Activated CD8-positive, alpha-beta memory T cell treated with anti-CD3 and anti-CD28 coated beads, Interleukin-2, amount 50 U/mL, for 48 hours (primary cell): ENCODE measurements around the gene CEP112.
"Not testable (repeated sequence)": the region's sequence is repeated elsewhere in the genome, so short reads cannot be mapped to it uniquely, and the experiment has no call there.

ENCODE experiments used
- DNase-seq: peaks from one replicate; pipeline ENCODE4 v3.0.0-alpha.2; 2020

CEP112 gene

GRCh38 chr17:66150708-66151107 is 41.2 kb downstream of the CEP112 start:
- no peak for DNase-seq

GRCh38 chr17:66149562-66149961 is 42.4 kb downstream of the CEP112 start:
- DNase-seq, result no peak

- no peak for DNase-seq
These were observed 45.5 kb downstream of the CEP112 start for GRCh38 chr17:66146394-66146793.

- DNase-seq, result no peak
These were observed 48.2 kb downstream of the CEP112 start for GRCh38 chr17:66143657-66144282.

GRCh38 chr17:66142428-66142827 is 49.5 kb downstream of the CEP112 start:
- no peak for DNase-seq

- DNase-seq, result no peak
These were observed 53.8 kb downstream of the CEP112 start for GRCh38 chr17:66138120-66138519.

- DNase-seq, result no peak
These were observed 56.0 kb downstream of the CEP112 start for GRCh38 chr17:66135896-66136295.

GRCh38 chr17:66135219-66135618 is 56.7 kb downstream of the CEP112 start:
- no peak for DNase-seq

GRCh38 chr17:66129759-66130158 is 62.2 kb downstream of the CEP112 start:
- DNase-seq, result no peak

GRCh38 chr17:66126231-66126630 is 65.7 kb downstream of the CEP112 start:
- no peak for DNase-seq

GRCh38 chr17:66123163-66123562 is 68.8 kb downstream of the CEP112 start:
- DNase-seq, result no peak

- no peak for DNase-seq
These were observed 76.7 kb downstream of the CEP112 start for GRCh38 chr17:66115246-66115645.

GRCh38 chr17:66114609-66115008 is 77.3 kb downstream of the CEP112 start:
- no peak for DNase-seq

GRCh38 chr17:66107731-66108130 is 84.2 kb downstream of the CEP112 start:
- DNase-seq, result no peak

GRCh38 chr17:66098040-66098439 is 93.9 kb downstream of the CEP112 start:
- DNase-seq, result no peak

- DNase-seq, result no peak
These were observed 97.2 kb downstream of the CEP112 start for GRCh38 chr17:66094727-66095126.

- no peak for DNase-seq
These were observed 100.4 kb downstream of the CEP112 start for GRCh38 chr17:66091445-66092080.

GRCh38 chr17:66089764-66090163 is 102.2 kb downstream of the CEP112 start:
- no peak for DNase-seq

- DNase-seq, result no peak
These were observed 103.8 kb downstream of the CEP112 start for GRCh38 chr17:66088173-66088572.

GRCh38 chr17:66087073-66087472 is 104.9 kb downstream of the CEP112 start:
- no peak for DNase-seq

GRCh38 chr17:66085221-66085620 is 106.7 kb downstream of the CEP112 start:
- no peak for DNase-seq

- not testable (repeated sequence) for DNase-seq
These were observed 111.3 kb downstream of the CEP112 start for GRCh38 chr17:66080670-66081069.

GRCh38 chr17:66076546-66077190 is 115.3 kb downstream of the CEP112 start:
- no peak for DNase-seq

- DNase-seq, result no peak
These were observed 118.5 kb downstream of the CEP112 start for GRCh38 chr17:66073384-66073783.
